H1 (cell line): ENCODE data around the gene RICTOR. TPM values are rescaled to one million over a fixed set of nuclear protein-coding genes. Genes with fewer than 3 reads are reported as not detected.
A peak's percentile ranks its signal among the peaks of the same experiment; 100 is the strongest.

ENCODE experiments used
- ATF3 ChIP-seq: IDR thresholded peaks from 2 replicates; pipeline ENCODE4 v1.6.1; 2011; ENCODE audit warnings: low read depth, mild to moderate bottlenecking, low read length; ENCODE audit not compliant: insufficient read depth
- CBX5 ChIP-seq: fragments of 300-800, 300-1000 bp; sonication (generic); IDR thresholded peaks from 2 replicates; pipeline ENCODE4 v1.7.1; 2016; ENCODE audit warnings: antibody characterized with exemption, low read length, low read depth
- CBX8 ChIP-seq: fragments of 300-800, 300-1000 bp; sonication (generic); IDR thresholded peaks from 2 replicates; pipeline ENCODE4 v1.7.1; 2016; ENCODE audit warnings: low read depth, low read length, borderline replicate concordance
- CTBP2 ChIP-seq: IDR thresholded peaks from 2 replicates; pipeline ENCODE4 v1.7.0; 2011; ENCODE audit warnings: borderline replicate concordance, mild to moderate bottlenecking, moderate library complexity, mixed read lengths, low read length; ENCODE audit not compliant: insufficient read depth, insufficient read length
- CTCF ChIP-seq, 3 experiments: IDR thresholded peaks; 1 replicate in 2 of 3; 2 replicates in 1 of 3; pipeline versions ENCODE4 v1.5.1 to v1.6.1; 2011; ENCODE audit warnings: low read length in 3 of 3, mild to moderate bottlenecking in 3 of 3, inconsistent platforms in 2 of 3, low read depth in 1 of 3, moderate library complexity in 1 of 3; ENCODE audit not compliant: insufficient read depth in 1 of 3; ENCODE audit errors: control extremely low read depth in 1 of 3
- EGR1 ChIP-seq: IDR thresholded peaks from 2 replicates; pipeline ENCODE4 v1.6.1; 2011; ENCODE audit warnings: low read depth, low read length, borderline replicate concordance
- HDAC6 ChIP-seq: IDR thresholded peaks from one replicate; pipeline ENCODE4 v1.7.1; 2012; ENCODE audit warnings: low read depth, mild to moderate bottlenecking, inconsistent platforms, low read length, moderate library complexity
- JUN ChIP-seq: IDR thresholded peaks from 2 replicates; pipeline ENCODE4 v1.6.1; 2011; ENCODE audit warnings: low read depth, mild to moderate bottlenecking, improper control_type of control experiment, low read length
- KDM5A ChIP-seq: fragments of 200-600 bp; IDR thresholded peaks from 2 replicates; pipeline ENCODE4 v1.7.1; 2012; ENCODE audit warnings: mild to moderate bottlenecking, low read length, inconsistent platforms, mixed read lengths
- POLR2AphosphoS5 ChIP-seq: IDR thresholded peaks from 2 replicates; pipeline ENCODE4 v1.6.1; 2011; ENCODE audit warnings: low read depth, low read length
- POU5F1 ChIP-seq: IDR thresholded peaks from 2 replicates; pipeline ENCODE4 v1.6.1; 2011; ENCODE audit warnings: low read depth, mild to moderate bottlenecking, low read length, moderate library complexity
- RAD21 ChIP-seq, 2 experiments: IDR thresholded peaks in 1 of 2; conservative IDR thresholded peaks in 1 of 2; 2 replicates each; pipeline ENCODE4 v1.6.1; 2011; ENCODE audit warnings: low read depth in 2 of 2, low read length in 2 of 2, improper control_type of control experiment in 1 of 2, inconsistent platforms in 1 of 2, mild to moderate bottlenecking in 1 of 2, moderate library complexity in 1 of 2
- RXRA ChIP-seq: IDR thresholded peaks from 2 replicates; pipeline ENCODE4 v1.6.1; 2011; ENCODE audit warnings: low read depth, mild to moderate bottlenecking, low read length, moderate library complexity; ENCODE audit not compliant: insufficient read depth
- SIX5 ChIP-seq: IDR thresholded peaks from 2 replicates; pipeline ENCODE4 v1.6.1; 2011; ENCODE audit warnings: mild to moderate bottlenecking, low read depth, low read length
- SP4 ChIP-seq: IDR thresholded peaks from 2 replicates; pipeline ENCODE4 v1.6.1; 2012; ENCODE audit warnings: low read length, inconsistent platforms
- SUZ12 ChIP-seq: fragments of 200-600 bp; sonication (generic); IDR thresholded peaks from 2 replicates; pipeline ENCODE4 v1.6.1; 2012; ENCODE audit warnings: mild to moderate bottlenecking, inconsistent platforms, low read length, moderate library complexity, mixed read lengths
- TBP ChIP-seq: IDR thresholded peaks from 2 replicates; pipeline ENCODE4 v1.6.1; 2011; ENCODE audit warnings: low read depth, low read length, improper control_type of control experiment
- USF2 ChIP-seq: IDR thresholded peaks from 2 replicates; pipeline ENCODE4 v1.6.1; 2011; ENCODE audit warnings: low read length, improper control_type of control experiment
- YY1 ChIP-seq: IDR thresholded peaks from 2 replicates; pipeline ENCODE4 v1.6.1; 2011; ENCODE audit warnings: low read depth, mild to moderate bottlenecking, low read length
- ZNF274 ChIP-seq: IDR thresholded peaks from 2 replicates; pipeline ENCODE4 v1.7.0; 2012; ENCODE audit warnings: low read length, borderline replicate concordance; ENCODE audit errors: extremely low read depth
- polyA plus RNA-seq, 7 experiments: library from polyadenylated mRNA; depleted of rRNA in 3 of 7; stranded (reverse) in 5 of 7; unstranded in 2 of 7; fragments of >200 nt in 5 of 7; fragments of 200-250 nt in 2 of 7; gene quantifications; 1 replicate in 5 of 7; 2 replicates in 1 of 7; 4 replicates in 1 of 7; pipeline versions ENCODE4 v1.2.1 to v1.2.3, GENCODE V29; 2011 to 2013; ENCODE audit warnings: missing spikeins in 2 of 7, mixed read lengths in 2 of 7
- total RNA-seq: library from RNA; stranded (reverse); fragmentation: NEBNext Ultra II Directional; extraction: Animal tissue kit (Norgen Biotek cat#: 25700); gene quantifications from 2 replicates; pipeline ENCODE4 v1.2.1, GENCODE V29; 2021

RICTOR gene
- total and polyA plus RNA-seq, 2 of the 8 experiments (the other 6 are each of a cell fraction or from before 2014, with no cell fraction given): 4.3 to 26.6 TPM

GRCh38 chr5:39074017-39074814 lies at the start of gene RICTOR (continued):
- TF ChIP-seq ZNF274: no peak
- TF ChIP-seq CTBP2: no peak
- no peak for TF ChIP-seq EGR1
- TF ChIP-seq USF2: no peak
- TF ChIP-seq CBX8: no peak
- TF ChIP-seq SUZ12: no peak
- TF ChIP-seq CTCF (IDR thresholded peaks at IDR 0.05; ENCODE audit: control extremely low read depth in 1 of 3, insufficient read depth in 1 of 3, low read depth in 1 of 3, low read length in 3 of 3): no peak
- TF ChIP-seq YY1: peak; percentile 89
- TF ChIP-seq SP4: no peak
- no peak for TF ChIP-seq ATF3
- TF ChIP-seq CBX5: no peak
- TF ChIP-seq RAD21 (IDR thresholded peaks at IDR 0.05 in 1 of 2, conservative IDR thresholded peaks at IDR 0.05 in 1 of 2; ENCODE audit: low read depth in 2 of 2, low read length in 2 of 2): no peak
- no peak for TF ChIP-seq SIX5
- no peak for TF ChIP-seq JUN
- no peak for TF ChIP-seq RXRA
- no peak for TF ChIP-seq POU5F1
- peak; percentile 3 for TF ChIP-seq TBP
- TF ChIP-seq KDM5A: peak; percentile 58; the same call in 1 of the 2 replicates
- no peak for TF ChIP-seq HDAC6
- peak; percentile 34; the same call in 1 of the 2 replicates for TF ChIP-seq POLR2AphosphoS5
